GM18507 (cell line): ENCODE data around the gene CTDSPL.

Experiments used
- DNase-seq: peaks from one replicate; pipeline ENCODE4 v3.0.0; 2011; ENCODE audit warnings: low read depth; ENCODE audit not compliant: insufficient read length; ENCODE audit errors: extremely low spot score
- FAIRE-seq: peaks from 2 replicates; lab custom pipeline; 2011; peaks lifted over from hg19 to GRCh38; lab: Jason Lieb, UNC

CTDSPL gene

GRCh38 chr3:38005076-38006020 lies 143.7 kb downstream of the CTDSPL start:
- no peak for FAIRE-seq
- DNase-seq, result no peak

- no peak for DNase-seq
- no peak for FAIRE-seq
Observed at GRCh38 chr3:38006031-38006430, 144.4 kb downstream of the CTDSPL start.

GRCh38 chr3:38006445-38006995 lies 144.8 kb downstream of the CTDSPL start:
- FAIRE-seq, result no peak

GRCh38 chr3:38007754-38008090 lies 146.0 kb downstream of the CTDSPL start:
- FAIRE-seq (no peak), DNase-seq (no peak)

More at GRCh38 chr3:38006445-38006995, 144.8 kb downstream of the CTDSPL start:
- DNase-seq, result no peak

GRCh38 chr3:38008191-38008701 lies 146.6 kb downstream of the CTDSPL start:
- FAIRE-seq (no peak), DNase-seq (no peak)

GRCh38 chr3:38008971-38009580 lies 147.4 kb downstream of the CTDSPL start:
- no peak for FAIRE-seq
- no peak for DNase-seq

- FAIRE-seq, result no peak
- DNase-seq, result no peak
Observed at GRCh38 chr3:38009807-38010591, 148.3 kb downstream of the CTDSPL start.

GRCh38 chr3:38011111-38011510 lies 149.4 kb downstream of the CTDSPL start:
- DNase-seq (no peak), FAIRE-seq (no peak)

GRCh38 chr3:38015485-38015884 lies 153.8 kb downstream of the CTDSPL start:
- no peak for DNase-seq
- FAIRE-seq, result no peak

GRCh38 chr3:38015984-38016383 lies 154.3 kb downstream of the CTDSPL start:
- DNase-seq (no peak), FAIRE-seq (no peak)

- DNase-seq (no peak), FAIRE-seq (no peak)
Observed at GRCh38 chr3:38016410-38016809, 154.7 kb downstream of the CTDSPL start.

- FAIRE-seq (no peak), DNase-seq (no peak)
Observed at GRCh38 chr3:38016847-38017444, 155.3 kb downstream of the CTDSPL start.

GRCh38 chr3:38017445-38018295 lies 156.0 kb downstream of the CTDSPL start:
- DNase-seq, result no peak

GRCh38 chr3:38018296-38019266 lies 156.9 kb downstream of the CTDSPL start:
- FAIRE-seq, result no peak
- DNase-seq, result no peak

More at GRCh38 chr3:38017445-38018295, 156.0 kb downstream of the CTDSPL start:
- no peak for FAIRE-seq

- FAIRE-seq (no peak), DNase-seq (no peak)
Observed at GRCh38 chr3:38019658-38020341, 158.1 kb downstream of the CTDSPL start.

GRCh38 chr3:38020342-38020726 lies 158.7 kb downstream of the CTDSPL start:
- no peak for DNase-seq
- no peak for FAIRE-seq

- DNase-seq (no peak), FAIRE-seq (no peak)
Observed at GRCh38 chr3:38021196-38021595, 159.5 kb downstream of the CTDSPL start.
